Colonic mucosa (tissue), 4 donors: ENCODE results near the gene CTSF. TPM values are rescaled to one million over a fixed set of nuclear protein-coding genes. Genes with fewer than 3 reads are reported as not detected.
"Not testable (repeated sequence)": the region's sequence is repeated elsewhere in the genome, so short reads cannot be mapped to it uniquely, and the experiment has no call there.

Experiments
- DNase-seq: peaks from one replicate; pipeline ENCODE4 v3.0.0-alpha.2; 2020
- H3K27ac ChIP-seq: fragments of 200-600 bp; one replicate; pipeline ENCODE4 v1.8.0; 2021
- H3K27me3 ChIP-seq: fragments of 200-600 bp; one replicate; pipeline ENCODE4 v1.8.0; 2021
- H3K36me3 ChIP-seq: fragments of 200-600 bp; one replicate; pipeline ENCODE4 v1.8.0; 2021
- H3K4me1 ChIP-seq: fragments of 200-600 bp; one replicate; pipeline ENCODE4 v1.8.0; 2021; ENCODE audit warnings: mild to moderate bottlenecking
- H3K4me3 ChIP-seq: fragments of 200-600 bp; one replicate; pipeline ENCODE4 v1.8.0; 2021
- H3K9ac ChIP-seq, 2 donors: one replicate each; pipeline ENCODE4 v1.7.0; 2013; ENCODE audit warnings: control low read depth in 2 of 2, low read depth in 2 of 2, low read length in 2 of 2
- H3K9me3 ChIP-seq: fragments of 200-600 bp; one replicate; pipeline ENCODE4 v1.8.0; 2021
- CTCF ChIP-seq: fragments of 200-600 bp; IDR thresholded peaks from one replicate; pipeline ENCODE4 v1.8.0; 2022; ENCODE audit warnings: antibody characterized with exemption, mild to moderate bottlenecking
- intact Hi-C: fragments of 100-400 bp; cut with DNase I; formaldehyde crosslinking; loops from one replicate; pipeline ENCODE4 v1.14.1; 2022
- total RNA-seq, 2 donors: library from RNA; stranded (reverse); fragmentation: NEBNext Ultra II Directional in 1 of 2; extraction: Animal tissue kit (Norgen Biotek cat#: 25700) in 1 of 2; gene quantifications; one replicate each; pipeline ENCODE4 v1.2.1, GENCODE V29; 2021
- donor health status: healthy.
- donor health status: DM: no; HTN: no; CAD: no.
- donor health status: DM: no; HTN: no; CAD: no.

CTSF gene
- total RNA-seq, 2 donors from 2014 or later: 3.1 to 17.3 TPM

- no peaks in the 10 kb centered on the region for H3K9me3 ChIP-seq
- no peaks in the 10 kb centered on the region for H3K27me3 ChIP-seq
- no peak for DNase-seq
- intact Hi-C loops: no loop called here
- no peak for TF ChIP-seq CTCF
- no peak overlapping the region for H3K9ac ChIP-seq
- no peaks in the 10 kb centered on the region for H3K36me3 ChIP-seq
- H3K27ac ChIP-seq: no peak overlapping the region
- H3K4me3 ChIP-seq: no peak overlapping the region
- no peaks in the 10 kb centered on the region for H3K4me1 ChIP-seq
Measured at GRCh38 chr11:66609721-66610617, 41.6 kb upstream of the CTSF start.

GRCh38 chr11:66607126-66607834, 38.9 kb upstream of the CTSF start:
- H3K9me3 ChIP-seq: no peaks in the 10 kb centered on the region
- peak overlapping the region; percentile 62 for H3K27ac ChIP-seq
- no peak overlapping the region for H3K4me3 ChIP-seq
- H3K4me1 ChIP-seq: no peaks in the 10 kb centered on the region
- H3K27me3 ChIP-seq: no peaks in the 10 kb centered on the region
- peak overlapping the region; percentile 13 to 24 for H3K9ac ChIP-seq
- H3K36me3 ChIP-seq: no peaks in the 10 kb centered on the region
- peak; percentile 89 for DNase-seq
- intact Hi-C loops: no loop called here
- TF ChIP-seq CTCF: no peak

- H3K27me3 ChIP-seq, DNase-seq, H3K4me3 ChIP-seq, H3K9me3 ChIP-seq, H3K4me1 ChIP-seq, H3K36me3 ChIP-seq, intact Hi-C loops: not testable (repeated sequence)
- Histone ChIP-seq H3K9ac (peak overlapping the region in 1 of 2 donors; percentile 24), H3K27ac (peak overlapping the region; percentile 62)
Measured at GRCh38 chr11:66606608-66607007, 38.2 kb upstream of the CTSF start.

GRCh38 chr11:66604155-66604554, 35.7 kb upstream of the CTSF start:
- intact Hi-C loops: no loop called here
- H3K9ac ChIP-seq: no peak overlapping the region
- no peaks in the 10 kb centered on the region for H3K9me3 ChIP-seq
- H3K27me3 ChIP-seq: no peaks in the 10 kb centered on the region
- DNase-seq: no peak
- no peak overlapping the region for H3K4me3 ChIP-seq
- H3K4me1 ChIP-seq: no peaks in the 10 kb centered on the region
- peaks cover 5% of the 10 kb centered on the region for H3K36me3 ChIP-seq
- TF ChIP-seq CTCF: no peak
- H3K27ac ChIP-seq: no peak overlapping the region

GRCh38 chr11:66603072-66603471, 34.7 kb upstream of the CTSF start:
- H3K4me3 ChIP-seq: no peak overlapping the region
- H3K36me3 ChIP-seq: peaks cover 5% of the 10 kb centered on the region
- intact Hi-C loops: no loop called here
- H3K9ac ChIP-seq: no peak overlapping the region
- no peaks in the 10 kb centered on the region for H3K4me1 ChIP-seq
- H3K27me3 ChIP-seq: no peaks in the 10 kb centered on the region
- DNase-seq: no peak
- no peak for TF ChIP-seq CTCF
- H3K27ac ChIP-seq: no peak overlapping the region
- H3K9me3 ChIP-seq: no peaks in the 10 kb centered on the region
